ENCODE measurements around the gene GIGYF1. TPM values are rescaled to one million over a fixed set of nuclear protein-coding genes. Genes with fewer than 3 reads are reported as not detected.

The GIGYF1 gene
- total RNA-seq, 2 donors from 2014 or later: 70.3 to 71.5 TPM

GRCh38 chr7:100639995-100640516 is 54.0 kb downstream of the GIGYF1 start:
- Mint-ChIP-seq H3K4me3 (no peak overlapping the region), H3K4me1 (peaks cover 4% of the 10 kb centered on the region), H3K36me3 (ENCODE audit: low read depth) (no peaks in the 10 kb centered on the region), H3K27ac (no peak overlapping the region), H3K27me3 (no peaks in the 10 kb centered on the region)
- DNase-seq: no peak
- no peak for ATAC-seq
- no peaks in the 10 kb centered on the region for H3K9me3 ChIP-seq (ENCODE audit: control insufficient read depth, low read length, poor library complexity, severe bottlenecking)

- Mint-ChIP-seq H3K4me3 (peak overlapping the region; percentile 89), H3K27me3 (no peaks in the 10 kb centered on the region), H3K27ac (peak overlapping the region; percentile 29), H3K36me3 (ENCODE audit: low read depth) (no peaks in the 10 kb centered on the region), H3K4me1 (peaks cover 22% of the 10 kb centered on the region)
- H3K9me3 ChIP-seq (ENCODE audit: control insufficient read depth, low read length, poor library complexity, severe bottlenecking): no peaks in the 10 kb centered on the region
- ATAC-seq: peak; percentile 83
- peak; percentile 46 to 56 (median 47) for DNase-seq
Observed at GRCh38 chr7:100632951-100633717, 60.9 kb downstream of the GIGYF1 start.

- DNase-seq (no peak), ATAC-seq (no peak)
- no peaks in the 10 kb centered on the region for H3K9me3 ChIP-seq (ENCODE audit: control insufficient read depth, low read length, poor library complexity, severe bottlenecking)
- Mint-ChIP-seq H3K36me3 (ENCODE audit: low read depth) (no peaks in the 10 kb centered on the region), H3K4me1 (peaks cover 33% of the 10 kb centered on the region), H3K27me3 (no peaks in the 10 kb centered on the region), H3K27ac (peak overlapping the region; percentile 57), H3K4me3 (peak overlapping the region; percentile 36)
Observed at GRCh38 chr7:100630066-100630465, 64.0 kb downstream of the GIGYF1 start.

Other genes with a start within 250 kb of the GIGYF1 start
- gene SPACDR, start 230.0 kb downstream of the GIGYF1 start, total RNA-seq: 1 to 10 TPM; 1.4 to 1.7 TPM
- gene TSC22D4, start 215.0 kb downstream of the GIGYF1 start, total RNA-seq: 100 to 1,000 TPM in 1 of 2 donors, 10 to 100 TPM in 1; 94.7 to 104 TPM
- 1 to 10 TPM; 1.3 TPM for gene NYAP1, start 210.3 kb downstream of the GIGYF1 start, total RNA-seq
- 10 to 100 TPM; 33.1 to 45.9 TPM for gene AGFG2, start 155.0 kb downstream of the GIGYF1 start, total RNA-seq
- gene SAP25, start 120.3 kb downstream of the GIGYF1 start, total RNA-seq: 10 to 100 TPM; 33.1 to 43.1 TPM
- gene LRCH4, start 108.1 kb downstream of the GIGYF1 start, total RNA-seq: 100 to 1,000 TPM; 284 to 305 TPM
- under 1 TPM; 0.31 to 0.70 TPM for gene FBXO24, start 107.9 kb downstream of the GIGYF1 start, total RNA-seq
- 10 to 100 TPM; 12.6 to 14.7 TPM for gene PCOLCE, start 91.9 kb downstream of the GIGYF1 start, total RNA-seq
- gene MOSPD3, start 81.7 kb downstream of the GIGYF1 start, total RNA-seq: 10 to 100 TPM; 16.4 to 16.5 TPM
- gene TFR2, start 52.7 kb downstream of the GIGYF1 start, total RNA-seq: 1 to 10 TPM; 4.5 to 6.1 TPM
- gene ACTL6B, start 37.8 kb downstream of the GIGYF1 start, total RNA-seq: not detected
- gene GNB2, start 20.5 kb downstream of the GIGYF1 start, total RNA-seq: 100 to 1,000 TPM; 140 to 161 TPM
- gene POP7, start 11.9 kb upstream of the GIGYF1 start, total RNA-seq: 10 to 100 TPM; 10.1 to 12.4 TPM
- gene EPO, start 26.2 kb upstream of the GIGYF1 start, total RNA-seq: not detected
- gene ZAN, start 39.3 kb upstream of the GIGYF1 start, total RNA-seq: not detected
- 1 to 10 TPM; 4.7 to 6.6 TPM for gene EPHB4, start 133.3 kb upstream of the GIGYF1 start, total RNA-seq
- 10 to 100 TPM; 43.9 to 50.9 TPM for gene SLC12A9, start 158.5 kb upstream of the GIGYF1 start, total RNA-seq
- 1 to 10 TPM; 8.5 to 9.8 TPM for gene TRIP6, start 173.1 kb upstream of the GIGYF1 start, total RNA-seq
- 100 to 1,000 TPM; 246 to 255 TPM for gene SRRT, start 180.9 kb upstream of the GIGYF1 start, total RNA-seq
- 1 to 10 TPM; 1.6 to 2.2 TPM for gene UFSP1, start 195.5 kb upstream of the GIGYF1 start, total RNA-seq
- under 1 TPM; 0.21 to 0.25 TPM for gene ACHE, start 201.6 kb upstream of the GIGYF1 start, total RNA-seq

All from T-helper 17 cell (primary cell).